ENCODE data around the gene NTM.

The NTM gene

GRCh38 chr11:132139181-132139580 lies 768.8 kb downstream of the NTM start:
- no peak for DNase-seq

DNA sequence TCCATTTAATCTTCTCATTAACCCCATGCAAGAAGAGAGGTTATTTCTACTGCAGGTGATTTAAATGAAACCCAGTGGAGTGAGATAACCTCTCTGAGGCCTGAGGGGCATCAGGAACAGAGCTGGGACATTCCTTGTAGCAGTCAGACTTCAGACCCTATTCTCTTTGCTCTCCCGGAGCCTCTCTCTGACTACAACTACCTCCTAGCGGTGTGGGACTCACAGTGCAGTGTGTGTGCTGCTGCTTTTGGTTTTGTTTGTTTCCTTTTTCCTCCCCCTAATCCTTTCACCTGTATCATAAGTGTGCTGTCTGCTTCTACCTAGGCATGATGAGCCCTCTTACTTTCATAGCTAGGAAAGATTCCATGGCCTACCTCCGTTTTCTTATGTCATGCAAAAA lies 769.6 kb downstream of the NTM start:
- DNase-seq: no peak

DNA sequence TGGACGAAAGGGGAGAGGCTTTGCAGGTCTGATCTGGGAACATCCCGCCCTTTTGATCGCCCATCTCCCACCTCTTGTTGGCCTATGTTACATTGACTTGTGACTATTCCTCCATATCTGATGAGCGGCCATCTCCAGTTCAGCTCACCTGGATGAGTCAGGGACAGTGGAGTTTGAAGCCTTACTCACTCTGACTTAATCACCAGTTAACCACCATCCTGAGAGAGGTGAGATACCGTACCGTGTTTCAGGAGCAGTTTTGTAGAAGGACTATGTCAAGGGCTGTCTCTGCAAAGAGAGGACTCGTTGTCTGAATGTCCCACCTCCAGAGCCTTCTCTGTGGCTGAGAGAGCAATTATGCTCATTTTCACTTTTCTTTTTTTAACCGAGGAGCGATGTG lies 771.7 kb downstream of the NTM start:
- no peak for DNase-seq

- DNase-seq: no peak
These were observed 772.1 kb downstream of the NTM start for GRCh38 chr11:132142554-132142953.

DNA sequence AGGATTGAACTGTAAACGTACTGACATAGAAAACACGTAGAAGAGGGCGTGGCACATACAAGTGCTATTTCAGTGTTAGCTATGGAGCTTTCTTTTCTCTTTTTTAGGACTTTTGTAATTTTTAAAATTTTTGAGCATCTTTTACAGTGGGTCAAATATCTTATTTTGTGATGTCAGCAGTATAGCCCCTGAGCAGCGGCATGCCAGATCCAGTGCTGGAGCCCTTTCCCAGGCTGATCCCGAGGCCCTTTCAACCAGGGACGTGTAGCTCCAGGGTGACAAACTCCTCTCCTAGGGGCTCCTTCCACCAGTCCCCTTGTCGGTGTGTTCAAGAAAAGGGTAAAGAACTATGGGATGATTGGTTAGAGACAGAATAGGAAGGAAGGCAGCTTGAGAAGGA lies 777.0 kb downstream of the NTM start:
- no peak for DNase-seq

DNA sequence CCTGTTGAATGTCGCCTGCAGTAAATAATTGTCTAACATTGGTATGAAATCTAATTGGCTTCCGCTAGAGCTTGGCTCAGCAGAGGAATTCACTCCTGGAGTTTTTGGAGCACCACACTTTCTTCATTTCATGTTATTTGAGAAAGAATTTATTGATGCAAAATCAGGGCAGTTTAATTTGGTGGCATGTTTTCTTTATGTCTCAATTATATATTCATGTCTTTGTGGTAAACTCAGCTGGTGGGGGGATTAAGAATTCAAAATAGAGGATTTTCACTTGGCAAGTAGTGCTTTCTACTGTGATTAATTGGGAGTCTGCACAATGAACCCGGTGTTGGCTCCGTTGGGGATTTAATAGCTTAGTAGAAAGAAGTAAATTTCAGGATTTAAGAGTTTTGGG lies 784.4 kb downstream of the NTM start:
- no peak for DNase-seq

DNA sequence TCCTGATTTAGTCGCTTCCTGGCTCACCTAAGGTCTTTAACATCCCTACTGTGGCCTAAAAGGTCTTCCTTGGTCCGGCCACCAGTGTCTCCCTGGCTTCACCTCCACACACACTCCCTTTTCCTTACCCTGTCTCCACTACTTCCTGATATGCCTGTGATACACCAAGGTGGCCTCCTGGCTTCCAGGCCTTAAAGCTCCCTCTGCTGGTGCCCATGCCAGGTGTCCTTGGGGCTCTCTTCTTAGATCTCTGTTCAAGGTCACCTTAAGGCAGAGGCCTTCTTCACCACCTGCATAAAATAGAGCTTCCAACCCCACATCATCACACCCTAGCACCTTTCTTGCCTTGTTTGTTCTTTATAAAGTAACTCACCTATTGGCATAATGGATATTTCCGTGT lies 787.7 kb downstream of the NTM start:
- DNase-seq: peak; percentile 68

GRCh38 chr11:132158696-132159095 lies 788.3 kb downstream of the NTM start:
- DNase-seq: no peak

- DNase-seq: no peak
These were observed 791.1 kb downstream of the NTM start for GRCh38 chr11:132161403-132162078.

DNA sequence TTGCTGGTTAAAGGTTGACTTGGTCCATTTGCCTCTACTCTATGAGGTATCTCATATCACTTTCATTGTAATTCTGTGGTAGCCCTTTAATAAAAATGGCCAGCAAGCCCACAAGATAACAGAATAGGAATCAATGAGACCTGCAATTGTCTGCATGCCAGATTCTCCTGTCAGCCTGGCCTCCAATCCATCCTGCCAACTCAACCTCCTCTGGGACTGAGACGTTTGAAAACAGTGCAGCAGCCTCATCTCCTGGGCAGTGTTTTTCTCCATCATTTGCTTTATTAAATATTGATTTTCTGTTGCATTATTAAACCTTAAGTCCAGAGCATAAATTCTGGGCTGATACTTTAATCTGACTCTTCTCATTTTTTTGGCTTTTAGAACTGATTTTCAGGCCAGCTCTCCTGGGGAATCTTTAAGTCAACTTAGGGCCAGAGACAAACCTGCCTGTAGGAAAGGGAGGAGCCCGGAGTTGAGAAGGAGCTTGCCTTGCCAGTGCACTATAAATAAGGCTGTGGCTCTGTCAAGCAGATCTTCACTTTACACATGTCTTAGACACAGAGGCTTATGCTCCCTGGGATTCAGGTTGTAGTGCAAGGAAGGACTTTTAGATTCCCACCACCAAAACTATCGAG lies 798.0 kb downstream of the NTM start:
- DNase-seq: no peak

DNA sequence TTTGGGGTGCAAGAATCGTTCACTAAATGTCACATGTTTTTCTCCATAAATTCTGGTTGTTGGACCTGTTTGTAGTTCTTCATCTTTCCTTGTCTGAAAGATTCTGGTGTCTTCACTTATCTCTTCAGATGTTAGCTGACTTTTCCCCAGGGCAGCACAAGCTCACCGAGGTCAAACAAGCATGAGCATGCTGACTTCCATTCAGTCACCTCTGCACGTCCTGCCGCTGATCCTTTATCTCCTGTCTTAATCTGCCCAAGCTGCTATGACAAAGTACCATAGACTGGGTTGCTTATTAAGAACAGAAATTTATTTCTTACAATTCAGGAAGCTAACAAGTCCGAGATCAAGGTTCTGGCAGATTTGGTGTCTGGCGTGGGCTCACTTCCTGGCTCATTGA lies 800.6 kb downstream of the NTM start:
- DNase-seq: no peak

GRCh38 chr11:132174362-132175255 lies 804.2 kb downstream of the NTM start:
- DNase-seq: no peak

DNA sequence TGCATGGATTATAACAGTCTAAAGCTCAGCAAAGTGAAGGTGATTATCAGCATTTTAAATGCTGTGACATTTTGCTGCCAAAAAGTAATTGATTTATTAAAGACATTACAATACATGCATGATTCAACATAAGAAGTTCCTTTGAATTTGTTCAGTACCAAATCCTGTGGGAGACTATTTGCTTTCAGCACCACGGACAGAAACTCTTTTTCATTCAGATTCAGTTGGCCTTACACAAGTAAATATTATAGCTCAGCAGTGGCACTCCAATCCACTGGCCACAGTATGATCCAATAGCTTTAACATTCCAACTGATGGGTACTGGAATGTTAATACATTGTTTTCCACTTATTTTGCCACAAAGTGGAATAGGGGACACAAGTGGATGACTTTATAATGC lies 806.7 kb downstream of the NTM start:
- no peak for DNase-seq

GRCh38 chr11:132184079-132184478 lies 813.7 kb downstream of the NTM start:
- no peak for DNase-seq

GRCh38 chr11:132185726-132186592 lies 815.5 kb downstream of the NTM start:
- DNase-seq: no peak

DNA sequence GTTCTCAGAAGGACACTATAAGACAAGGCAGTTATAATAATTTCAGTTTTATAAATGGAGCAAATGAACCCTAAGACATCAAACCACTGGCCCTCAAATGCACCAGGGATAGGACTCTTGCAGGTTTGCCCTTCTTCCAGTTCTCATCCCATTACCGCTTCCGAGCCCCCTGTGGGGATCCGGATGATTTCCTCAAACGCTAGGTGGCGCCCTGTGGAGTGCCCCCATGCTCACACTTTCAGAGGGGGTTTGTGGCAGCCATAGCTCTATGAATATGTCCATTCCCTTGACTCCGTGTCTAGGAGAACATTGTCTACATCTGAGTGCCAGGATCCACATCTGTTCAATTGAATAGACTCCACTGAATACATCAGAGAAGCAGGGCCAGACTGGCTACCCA lies 816.3 kb downstream of the NTM start:
- no peak for DNase-seq

GRCh38 chr11:132187386-132187785 lies 817.0 kb downstream of the NTM start:
- DNase-seq: no peak

GRCh38 chr11:132187814-132188213 lies 817.4 kb downstream of the NTM start:
- DNase-seq: no peak

DNA sequence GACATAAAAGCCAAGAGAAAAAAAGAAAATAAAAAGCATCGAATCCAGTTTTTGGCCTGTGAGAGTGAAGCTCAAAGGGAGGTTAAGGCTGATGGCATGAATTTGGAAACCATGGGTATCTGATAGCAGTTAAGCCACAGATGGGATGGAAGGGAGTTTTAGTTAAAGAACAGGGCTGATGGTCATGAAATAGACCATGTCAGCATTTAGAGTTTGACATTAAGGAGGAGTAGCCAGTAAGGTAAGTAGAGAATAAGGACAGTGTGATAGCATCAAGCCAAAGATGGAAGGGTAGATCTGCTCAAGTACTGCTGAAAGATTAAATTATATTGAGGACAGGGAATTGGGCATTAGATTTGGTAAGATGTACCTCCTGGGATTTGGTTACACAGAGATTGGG lies 826.5 kb downstream of the NTM start:
- DNase-seq: no peak

DNA sequence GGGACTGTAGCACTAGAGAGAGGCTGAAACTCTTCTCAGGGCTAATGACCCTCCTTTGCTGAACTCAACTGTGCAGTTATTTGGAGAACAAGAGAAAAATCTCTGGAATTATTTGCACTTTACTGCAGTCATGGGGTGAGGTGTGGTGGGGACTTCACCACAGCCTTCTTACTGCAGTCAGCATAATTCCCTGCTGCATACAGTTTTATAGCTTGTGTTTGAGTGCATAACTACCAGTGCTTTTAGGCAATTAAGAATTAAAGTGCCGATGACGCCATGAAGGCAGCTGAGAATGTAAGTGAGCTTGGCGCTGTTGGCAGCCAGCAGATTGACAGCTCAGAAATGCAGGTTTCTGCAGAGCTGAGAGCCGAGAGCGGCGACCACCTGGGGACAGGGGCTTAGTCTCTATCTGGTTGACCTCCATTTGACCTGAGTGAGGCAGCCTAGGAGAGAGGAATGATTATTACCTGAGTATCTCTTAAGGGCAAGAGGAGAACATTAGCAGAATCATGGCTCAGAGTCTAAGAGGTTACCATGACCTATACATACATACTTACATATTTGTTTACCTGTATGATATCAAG lies 830.0 kb downstream of the NTM start:
- peak; percentile 48 for DNase-seq

DNA sequence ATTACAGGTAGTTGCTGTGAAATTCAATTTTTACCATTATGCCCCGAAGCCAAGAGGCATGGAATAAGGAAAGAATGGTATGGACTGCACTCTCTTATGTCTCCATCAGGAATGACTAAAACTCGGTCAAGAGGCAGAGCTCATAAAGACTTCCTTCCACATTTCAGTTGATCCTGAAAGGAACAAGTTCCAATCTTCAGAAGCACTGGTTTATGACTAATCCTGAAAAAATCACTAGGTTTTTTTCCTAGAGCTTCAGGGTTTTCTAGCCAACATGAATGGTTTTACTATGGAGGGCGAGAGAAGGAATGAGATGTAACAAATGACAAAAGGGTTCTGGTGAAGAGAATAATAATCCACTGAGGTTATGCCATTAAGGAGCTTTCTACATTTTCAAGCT lies 832.2 kb downstream of the NTM start:
- no peak for DNase-seq

DNA sequence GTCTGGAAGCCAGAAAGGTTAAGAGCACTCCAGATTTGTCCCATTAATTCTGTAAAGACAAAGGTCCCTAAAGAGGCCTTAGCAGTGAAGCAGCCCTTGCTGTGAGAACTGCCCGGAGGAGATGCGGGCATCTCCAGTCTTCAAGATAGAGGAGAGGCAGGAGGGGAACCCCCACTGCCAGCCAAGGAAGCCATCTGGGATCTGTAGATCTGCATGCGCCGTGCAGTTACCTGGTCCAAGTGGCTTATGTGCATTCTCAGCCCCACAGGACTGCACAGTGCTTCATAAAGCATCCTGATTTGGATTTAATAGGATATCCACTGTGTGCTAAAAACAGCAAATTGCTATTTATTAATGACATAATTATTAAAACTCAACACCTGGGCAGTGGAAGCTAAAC lies 834.6 kb downstream of the NTM start:
- DNase-seq: no peak

DNA sequence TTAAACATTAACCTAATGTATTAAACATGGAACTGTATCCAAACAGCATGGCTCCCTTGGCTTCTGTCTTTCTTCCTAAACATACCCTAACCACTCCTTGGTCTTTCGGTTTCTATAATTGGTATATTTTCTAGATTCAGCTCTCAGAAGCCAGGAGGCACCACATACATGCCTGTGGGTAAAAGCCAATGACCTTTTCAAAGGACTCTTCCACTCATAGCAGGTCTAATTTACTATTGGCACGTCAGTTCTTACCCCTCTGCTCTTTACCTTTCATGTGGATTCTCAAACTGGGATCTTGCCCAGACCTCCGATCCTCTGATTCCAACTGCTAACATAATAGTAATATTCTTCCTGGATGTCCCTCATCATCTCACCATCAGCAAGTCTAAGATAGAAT lies 835.1 kb downstream of the NTM start:
- no peak for DNase-seq
